Prostate gland (tissue), 2 donors: ENCODE results near the gene PKP4.

Source experiments
- POLR2A ChIP-seq: fragments of 450-650 bp; IDR thresholded peaks from one replicate; pipeline ENCODE4 v1.6.1; 2016; ENCODE audit warnings: antibody characterized with exemption, mild to moderate bottlenecking
- POLR2AphosphoS5 ChIP-seq: sonication (generic); formaldehyde crosslinking; IDR thresholded peaks from one replicate; pipeline ENCODE4 v1.6.1; 2017; ENCODE audit warnings: antibody characterized with exemption
- TF ChIP-seq, protein P1 (sequence below), 4 experiments: fragments of 200-600 bp in 2 of 4; fragments of 450-650 bp in 2 of 4; sonication (generic) in 2 of 4; IDR thresholded peaks; 1 replicate in 3 of 4; 2 replicates in 1 of 4; pipeline ENCODE4 v1.5.1; 2016 to 2019; ENCODE audit warnings: antibody characterized with exemption in 4 of 4, mild to moderate bottlenecking in 2 of 4, moderate library complexity in 2 of 4

DNA sequence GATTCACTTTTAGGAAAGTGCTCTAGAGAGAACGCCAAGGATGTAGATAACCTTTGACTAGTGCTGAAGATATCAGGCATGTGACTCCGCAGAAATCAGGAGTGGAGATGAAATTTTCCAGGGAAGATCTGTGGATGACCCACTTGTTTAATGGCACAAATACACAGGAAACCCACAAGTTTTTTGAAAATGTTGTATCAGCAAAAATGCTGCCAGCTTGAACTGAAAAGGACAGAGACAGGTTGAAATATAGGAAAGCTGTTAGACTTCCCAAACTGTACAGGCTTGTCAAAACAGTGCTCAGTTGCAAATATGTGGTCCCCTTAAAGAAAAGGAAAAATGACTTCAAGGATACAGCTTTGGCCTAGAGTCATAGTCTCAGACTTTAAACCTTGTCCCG lies 96.5 kb downstream of the PKP4 start:
- TF ChIP-seq POLR2AphosphoS5 (no peak), POLR2A (no peak)
- TF ChIP-seq, protein P1, sequence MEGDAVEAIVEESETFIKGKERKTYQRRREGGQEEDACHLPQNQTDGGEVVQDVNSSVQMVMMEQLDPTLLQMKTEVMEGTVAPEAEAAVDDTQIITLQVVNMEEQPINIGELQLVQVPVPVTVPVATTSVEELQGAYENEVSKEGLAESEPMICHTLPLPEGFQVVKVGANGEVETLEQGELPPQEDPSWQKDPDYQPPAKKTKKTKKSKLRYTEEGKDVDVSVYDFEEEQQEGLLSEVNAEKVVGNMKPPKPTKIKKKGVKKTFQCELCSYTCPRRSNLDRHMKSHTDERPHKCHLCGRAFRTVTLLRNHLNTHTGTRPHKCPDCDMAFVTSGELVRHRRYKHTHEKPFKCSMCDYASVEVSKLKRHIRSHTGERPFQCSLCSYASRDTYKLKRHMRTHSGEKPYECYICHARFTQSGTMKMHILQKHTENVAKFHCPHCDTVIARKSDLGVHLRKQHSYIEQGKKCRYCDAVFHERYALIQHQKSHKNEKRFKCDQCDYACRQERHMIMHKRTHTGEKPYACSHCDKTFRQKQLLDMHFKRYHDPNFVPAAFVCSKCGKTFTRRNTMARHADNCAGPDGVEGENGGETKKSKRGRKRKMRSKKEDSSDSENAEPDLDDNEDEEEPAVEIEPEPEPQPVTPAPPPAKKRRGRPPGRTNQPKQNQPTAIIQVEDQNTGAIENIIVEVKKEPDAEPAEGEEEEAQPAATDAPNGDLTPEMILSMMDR (IDR thresholded peaks at IDR 0.05): no peak
